Measurements from ENCODE around the gene ADCY1.

DNA sequence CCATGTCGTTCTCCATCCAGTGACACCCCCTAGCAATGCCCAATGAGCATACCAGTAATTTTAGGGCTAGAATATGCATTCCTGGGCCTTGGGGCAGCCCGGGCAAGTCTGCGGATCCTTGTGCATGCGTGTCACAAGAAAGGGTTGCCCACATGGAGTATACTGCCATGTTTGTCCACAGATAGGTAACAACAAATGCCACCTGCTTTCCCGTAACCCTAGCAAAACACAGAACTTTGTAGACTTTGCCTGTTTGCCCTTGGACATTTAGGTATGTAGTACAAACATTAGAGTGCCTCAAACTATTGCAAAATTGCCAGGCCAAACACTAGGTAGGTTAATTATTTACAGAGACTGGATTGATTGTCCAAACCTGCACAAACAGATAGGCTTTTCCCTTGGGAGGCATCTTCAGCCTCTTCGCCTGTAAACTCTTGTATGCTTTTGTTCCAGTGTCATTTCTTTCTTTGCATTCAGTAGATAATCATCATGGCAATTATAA, 117.0 kb downstream of the ADCY1 start:
- TF ChIP-seq, protein P1, sequence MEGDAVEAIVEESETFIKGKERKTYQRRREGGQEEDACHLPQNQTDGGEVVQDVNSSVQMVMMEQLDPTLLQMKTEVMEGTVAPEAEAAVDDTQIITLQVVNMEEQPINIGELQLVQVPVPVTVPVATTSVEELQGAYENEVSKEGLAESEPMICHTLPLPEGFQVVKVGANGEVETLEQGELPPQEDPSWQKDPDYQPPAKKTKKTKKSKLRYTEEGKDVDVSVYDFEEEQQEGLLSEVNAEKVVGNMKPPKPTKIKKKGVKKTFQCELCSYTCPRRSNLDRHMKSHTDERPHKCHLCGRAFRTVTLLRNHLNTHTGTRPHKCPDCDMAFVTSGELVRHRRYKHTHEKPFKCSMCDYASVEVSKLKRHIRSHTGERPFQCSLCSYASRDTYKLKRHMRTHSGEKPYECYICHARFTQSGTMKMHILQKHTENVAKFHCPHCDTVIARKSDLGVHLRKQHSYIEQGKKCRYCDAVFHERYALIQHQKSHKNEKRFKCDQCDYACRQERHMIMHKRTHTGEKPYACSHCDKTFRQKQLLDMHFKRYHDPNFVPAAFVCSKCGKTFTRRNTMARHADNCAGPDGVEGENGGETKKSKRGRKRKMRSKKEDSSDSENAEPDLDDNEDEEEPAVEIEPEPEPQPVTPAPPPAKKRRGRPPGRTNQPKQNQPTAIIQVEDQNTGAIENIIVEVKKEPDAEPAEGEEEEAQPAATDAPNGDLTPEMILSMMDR (IDR thresholded peaks at IDR 0.05; ENCODE audit: low read length): no peak
- no peak for TF ChIP-seq EZH2 (optimal IDR thresholded peaks at IDR 0.05; ENCODE audit: low read depth, low read length)
- no peak for TF ChIP-seq EZH2phosphoT487 (IDR thresholded peaks at IDR 0.05; ENCODE audit: low read length)
